NCI-H146 (cell line): ENCODE data around the gene CRELD2.

ENCODE experiments used
- DNase-seq: peaks from one replicate; lab custom pipeline; 2025; lab: John Stamatoyannopoulos, UW

Gene CRELD2

DNA sequence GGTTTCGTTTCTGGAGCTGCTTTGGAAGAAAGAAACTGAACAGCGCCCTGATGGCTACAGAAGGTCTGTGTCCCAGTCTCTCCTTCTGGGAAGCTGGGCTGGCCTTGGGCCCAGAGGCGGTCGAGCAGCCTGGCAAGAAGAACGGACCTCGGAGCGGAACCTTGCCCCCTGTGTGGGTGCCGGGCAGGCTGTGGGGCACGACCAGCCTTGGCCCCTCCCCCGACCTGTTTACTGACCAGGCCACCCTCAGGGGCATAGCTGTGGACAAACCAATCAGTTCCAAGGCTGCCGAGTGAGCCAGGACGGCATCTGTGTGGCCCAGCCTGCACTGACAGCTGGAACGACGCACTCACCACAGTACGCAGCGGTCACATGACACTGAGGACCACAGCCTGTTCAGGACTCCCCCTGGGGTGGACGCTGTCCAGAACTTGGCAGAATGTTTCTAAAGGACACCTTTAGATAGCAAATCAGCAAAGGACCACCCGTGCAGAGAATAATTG is 49.3 kb downstream of the CRELD2 start:
- no peak for DNase-seq

DNA sequence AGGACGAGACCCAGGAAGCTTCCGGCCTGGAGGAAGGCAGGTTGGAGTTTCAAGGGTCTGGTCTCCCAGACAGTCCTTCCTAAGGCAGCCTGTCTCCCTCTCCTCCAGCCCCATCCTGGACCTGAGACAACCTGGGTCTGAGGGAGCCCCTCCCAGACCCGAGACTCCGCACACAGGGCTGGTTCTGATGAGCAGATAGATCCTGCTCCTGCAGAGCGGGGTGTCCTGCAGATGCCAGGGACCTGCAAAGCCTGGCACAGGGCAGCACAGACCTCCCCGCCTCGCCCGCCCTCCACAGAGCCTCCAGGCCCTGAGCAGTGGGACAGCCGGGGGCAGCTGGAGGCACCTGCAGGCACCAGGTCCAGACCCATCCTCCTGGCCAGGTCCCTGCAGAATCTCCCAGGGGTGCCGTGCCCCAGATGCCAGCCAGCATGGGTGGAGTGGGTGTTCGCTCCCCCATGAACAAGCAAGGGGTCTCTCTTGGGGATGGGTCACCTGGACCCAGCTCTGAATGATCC is 49.9 kb downstream of the CRELD2 start:
- DNase-seq: no peak

DNA sequence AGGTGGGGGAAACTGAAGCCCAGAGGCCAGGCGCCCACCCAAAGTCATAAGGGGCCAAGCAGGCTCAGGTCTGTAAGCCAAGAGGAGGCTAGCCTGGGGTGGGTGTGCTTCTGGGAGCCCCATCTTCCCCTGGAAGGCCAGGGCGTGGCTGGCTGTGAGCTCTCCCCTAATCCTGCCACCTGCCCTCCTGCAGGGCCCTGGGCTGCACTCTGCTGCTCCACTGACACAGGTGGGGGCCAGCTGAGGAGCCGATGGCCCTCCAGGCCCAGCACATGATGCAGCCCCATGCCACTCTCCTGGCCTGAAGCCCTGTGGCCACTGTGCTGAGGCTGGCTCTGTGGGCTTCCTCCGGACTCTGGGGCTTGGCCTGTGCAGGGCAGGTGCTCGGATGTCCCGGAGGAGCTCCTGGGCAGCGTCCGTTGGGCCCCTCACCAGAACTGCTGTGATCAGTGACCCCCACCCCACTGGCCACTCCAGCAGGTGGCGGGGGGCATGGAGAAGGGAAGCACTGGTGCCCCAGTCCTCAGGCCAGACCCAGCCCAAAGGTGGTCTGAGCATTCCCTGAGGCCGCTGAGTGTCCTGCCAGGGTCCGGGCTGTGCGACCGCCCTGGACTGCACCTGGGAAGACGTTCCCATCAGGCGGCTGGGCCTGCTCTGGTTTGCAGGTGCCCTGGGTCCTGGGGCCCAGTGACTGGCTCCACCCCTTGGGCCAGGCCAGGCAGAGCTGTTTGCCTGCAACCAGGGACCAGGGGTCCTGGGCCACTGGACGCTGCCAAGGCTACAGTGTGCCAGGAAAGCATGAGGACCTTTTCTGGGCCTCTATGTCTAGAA is 50.6 kb downstream of the CRELD2 start:
- DNase-seq: no peak

DNA sequence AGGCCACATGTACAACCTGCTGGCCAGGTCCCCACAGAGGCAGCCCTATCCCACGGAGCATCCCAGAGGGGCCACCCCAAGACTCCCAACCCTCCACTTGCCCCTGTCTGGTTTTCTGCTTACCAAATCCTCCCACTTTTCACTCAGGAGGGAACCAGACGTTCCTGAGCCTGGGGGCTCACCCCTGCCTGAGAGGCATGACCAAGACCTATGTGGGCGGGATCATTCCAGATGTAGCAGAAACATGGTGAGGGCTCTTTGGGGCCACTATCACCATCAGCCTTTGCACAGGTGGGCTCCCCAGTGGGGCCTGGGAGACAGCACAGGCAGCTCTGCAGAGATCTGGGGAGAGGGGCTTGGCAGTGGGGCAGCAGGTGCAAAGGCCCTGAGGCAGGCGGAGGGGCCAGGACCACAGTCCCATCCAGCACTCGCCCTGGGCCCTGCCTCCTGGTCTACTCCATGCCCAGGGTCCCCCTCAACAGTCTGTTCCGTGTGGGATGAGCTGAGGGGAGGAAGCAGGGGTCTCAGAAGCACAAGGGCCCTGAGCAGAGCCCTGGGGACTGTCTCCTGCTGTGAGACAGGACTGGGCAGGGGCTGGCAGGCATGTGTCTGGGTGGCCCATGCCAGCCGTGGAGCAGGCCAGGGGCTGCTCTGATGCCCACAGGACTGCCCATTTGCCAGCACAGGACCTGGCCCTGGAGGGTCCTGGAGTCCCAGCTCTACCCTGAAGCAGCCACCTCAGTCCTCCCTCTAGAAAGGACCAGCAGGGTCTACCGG is 51.5 kb downstream of the CRELD2 start:
- DNase-seq: no peak

DNA sequence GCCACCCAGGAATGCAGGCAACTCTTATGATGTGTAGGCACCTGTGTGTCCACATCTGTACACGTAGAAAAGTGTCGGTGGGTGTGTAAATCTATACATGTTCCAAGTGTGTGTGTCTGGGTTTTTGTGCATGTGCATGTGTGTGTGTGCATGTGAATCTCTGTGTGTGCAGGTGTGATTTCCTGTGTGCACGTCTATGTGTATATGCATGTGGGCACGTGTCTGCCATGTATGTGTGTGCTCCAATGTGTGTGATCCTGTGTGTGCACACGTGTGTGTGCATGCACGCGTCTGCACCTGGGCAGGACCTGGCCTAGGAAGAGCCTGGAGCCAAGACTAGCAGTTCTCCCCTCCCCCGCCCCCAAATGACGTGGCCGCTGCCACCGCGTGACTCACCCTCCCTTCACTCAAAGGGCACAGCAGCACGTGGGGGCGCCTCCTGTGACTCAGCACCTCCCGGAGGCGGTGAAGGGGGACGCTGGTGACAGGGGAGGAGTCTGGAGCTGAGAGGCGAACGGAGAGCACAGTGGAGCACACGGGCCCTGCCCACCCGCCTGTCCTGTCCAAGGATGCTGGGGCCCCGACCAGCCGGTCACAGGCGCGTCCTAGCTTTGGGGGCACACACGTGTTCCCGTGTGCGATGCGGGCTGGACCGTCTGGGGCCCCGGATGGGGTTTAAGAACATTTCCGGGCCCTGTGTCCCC is 52.2 kb downstream of the CRELD2 start:
- no peak for DNase-seq

DNA sequence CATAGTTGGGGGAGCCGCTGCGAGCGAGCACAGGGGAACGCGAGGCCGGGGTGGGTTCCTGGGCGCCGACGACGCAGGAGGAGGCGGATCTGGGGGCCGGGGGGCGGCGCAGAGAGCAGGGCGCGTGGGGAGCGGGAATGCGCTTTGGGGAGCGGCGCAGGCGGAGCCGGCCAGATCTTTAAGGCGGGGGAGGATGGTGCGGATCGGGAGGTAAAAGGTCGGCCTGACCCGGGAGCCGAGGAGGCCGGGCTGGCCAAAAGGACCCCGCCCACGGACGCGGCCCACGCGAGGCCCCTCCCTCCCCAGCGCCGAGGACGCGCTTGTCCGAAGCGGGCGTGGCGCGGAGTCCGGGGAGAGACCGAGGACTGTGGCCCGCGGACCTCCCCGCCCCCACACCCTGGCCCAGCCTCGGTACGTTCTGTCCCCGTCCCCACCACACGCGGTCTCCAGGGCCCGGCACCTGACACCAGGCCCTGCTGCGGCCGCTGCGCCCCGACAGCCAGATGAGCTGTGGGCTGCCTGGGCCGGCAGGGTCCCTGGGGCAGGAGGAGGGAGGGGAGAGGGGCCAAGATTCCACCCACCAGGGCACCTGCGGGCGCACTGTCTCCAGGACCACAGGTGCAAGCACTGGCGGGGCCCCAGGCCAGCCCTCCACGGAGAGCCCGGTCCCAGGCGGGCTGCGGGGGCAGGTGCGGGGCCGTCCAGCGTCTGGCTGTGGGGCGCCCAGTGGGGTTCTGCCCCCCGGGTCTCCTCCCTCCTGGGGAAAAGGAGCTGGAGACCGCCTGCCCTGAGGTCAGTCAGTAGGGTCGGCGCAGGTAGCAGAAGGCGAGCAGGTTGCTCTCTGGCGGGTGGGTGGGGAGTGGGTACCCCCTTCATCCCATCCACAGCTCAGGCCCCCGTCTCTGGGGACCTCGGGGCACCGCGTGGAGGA is 53.1 kb downstream of the CRELD2 start:
- DNase-seq: no peak

DNA sequence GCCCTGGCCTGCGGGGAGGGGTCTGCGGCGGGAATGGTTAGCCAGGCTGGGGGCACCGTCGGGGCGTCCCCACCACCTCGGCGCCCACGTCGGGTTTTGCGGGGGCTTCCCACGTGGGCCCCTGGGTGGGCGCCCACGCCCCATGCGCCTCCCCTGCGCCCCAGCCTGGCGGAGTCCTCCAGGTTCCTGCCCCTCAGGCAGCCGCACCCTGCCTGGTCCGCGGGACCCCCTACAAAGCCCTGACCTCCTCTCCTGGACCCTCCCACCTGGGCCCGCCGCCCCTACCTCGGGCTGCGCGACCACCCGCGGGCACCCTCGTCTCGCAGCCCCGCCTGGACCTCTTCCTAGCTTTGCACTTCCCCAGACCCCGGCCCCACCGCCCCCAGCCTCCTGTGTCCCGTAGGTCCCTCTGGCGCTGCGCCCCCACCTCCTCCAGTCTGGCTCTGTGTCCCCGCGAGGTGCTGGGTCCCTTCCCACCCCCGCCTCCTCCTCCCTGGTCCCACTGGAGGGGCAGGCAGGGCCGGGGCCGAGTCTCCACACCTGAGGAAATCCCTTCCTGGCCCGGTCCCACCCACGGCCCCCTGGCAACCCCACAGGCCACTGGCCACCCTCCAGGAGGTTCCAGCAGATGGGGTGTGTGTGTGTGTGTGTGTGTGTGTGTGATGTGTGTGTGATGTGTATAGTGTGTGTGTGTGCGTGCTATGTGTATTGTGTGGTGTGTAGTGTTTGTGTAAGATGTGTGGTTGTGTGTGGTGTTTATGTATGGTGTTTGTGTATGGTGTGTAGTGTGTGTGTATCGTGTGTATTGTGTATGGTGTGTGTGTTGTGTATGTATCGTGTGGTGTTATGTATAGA is 54.0 kb downstream of the CRELD2 start:
- no peak for DNase-seq

DNA sequence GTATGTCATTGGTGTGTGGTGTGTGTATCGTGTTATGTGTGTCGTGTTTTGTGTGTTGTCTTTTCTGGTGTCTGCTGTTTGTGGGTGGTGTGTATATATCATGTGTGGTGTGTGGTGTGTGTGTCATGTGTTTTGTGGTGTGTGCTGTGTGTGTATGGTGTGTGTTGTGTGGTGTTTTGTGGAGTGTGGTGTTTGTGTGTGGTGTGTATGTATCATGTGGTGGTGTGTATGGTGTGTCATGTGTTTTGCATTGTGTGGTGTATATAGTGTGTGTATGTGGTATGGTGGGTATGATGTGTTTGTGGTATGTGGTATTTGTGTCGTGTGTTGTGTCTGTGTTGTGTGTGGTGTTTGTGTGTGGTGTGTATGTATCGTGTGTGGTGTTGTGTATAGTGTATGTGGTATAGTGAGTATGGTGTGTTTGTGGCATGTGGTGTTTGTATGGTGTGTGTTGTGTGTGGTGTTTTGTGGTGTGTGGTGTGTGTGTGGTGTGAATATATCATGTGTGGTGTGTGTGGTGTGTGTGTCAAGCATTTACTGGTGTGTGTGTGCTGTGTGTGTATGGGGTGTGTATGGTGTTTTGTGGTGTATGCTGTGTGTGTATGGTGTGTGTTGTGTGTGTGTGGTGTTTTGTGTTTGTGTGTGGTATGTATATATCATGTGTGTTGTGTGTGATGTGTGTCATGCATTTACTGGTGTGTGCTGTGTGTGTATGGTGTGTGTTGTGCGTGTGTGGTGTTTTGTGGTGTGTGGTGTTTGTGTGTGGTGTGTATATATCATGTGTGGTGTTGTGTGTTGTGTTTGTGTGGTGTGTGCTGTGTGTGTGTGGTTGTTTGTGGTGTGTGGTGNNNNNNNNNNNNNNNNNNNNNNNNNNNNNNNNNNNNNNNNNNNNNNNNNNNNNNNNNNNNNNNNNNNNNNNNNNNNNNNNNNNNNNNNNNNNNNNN is 54.9 kb downstream of the CRELD2 start:
- no peak for DNase-seq

DNA sequence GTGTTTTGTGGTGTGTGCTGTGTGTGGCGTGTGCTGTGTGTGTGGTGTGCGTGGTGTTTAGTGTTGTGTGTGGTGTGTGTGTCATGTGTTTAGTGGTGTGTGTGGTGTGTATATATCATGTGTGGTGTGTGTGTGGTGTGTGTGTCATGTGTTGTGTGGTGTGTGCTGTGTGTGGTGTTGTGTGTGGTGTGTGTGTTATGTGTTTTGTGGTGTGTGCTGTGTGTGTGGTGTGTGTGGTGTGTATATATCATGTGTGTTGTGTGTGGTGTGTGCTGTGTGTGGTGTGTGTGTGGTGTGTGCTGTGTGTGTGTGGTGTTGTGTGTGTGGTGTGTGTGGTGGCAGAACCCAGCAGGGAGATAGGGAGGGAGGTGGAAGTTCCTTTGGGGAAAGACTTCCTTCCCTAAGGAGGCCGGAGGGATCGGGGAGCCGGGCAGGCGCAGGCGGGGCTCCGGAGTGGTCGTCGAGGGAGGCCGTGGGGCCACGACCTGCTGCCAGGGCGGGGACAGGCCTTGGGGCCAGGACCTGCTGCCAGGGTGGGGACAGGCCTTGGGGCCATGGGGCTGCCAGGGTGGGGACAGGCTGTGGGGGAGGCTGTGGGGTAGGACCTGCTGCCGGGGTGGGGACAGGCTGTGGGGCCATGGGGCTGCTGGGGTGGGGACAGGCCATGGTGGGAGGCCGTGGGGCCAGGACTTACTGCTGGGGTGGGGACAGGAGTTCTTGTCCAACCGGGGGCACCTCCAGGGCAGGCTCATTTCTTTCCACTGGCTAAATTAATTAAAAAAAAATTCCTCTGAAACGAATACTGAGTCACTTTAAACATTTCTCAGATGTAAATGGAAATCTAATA is 57.3 kb downstream of the CRELD2 start:
- DNase-seq: no peak

DNA sequence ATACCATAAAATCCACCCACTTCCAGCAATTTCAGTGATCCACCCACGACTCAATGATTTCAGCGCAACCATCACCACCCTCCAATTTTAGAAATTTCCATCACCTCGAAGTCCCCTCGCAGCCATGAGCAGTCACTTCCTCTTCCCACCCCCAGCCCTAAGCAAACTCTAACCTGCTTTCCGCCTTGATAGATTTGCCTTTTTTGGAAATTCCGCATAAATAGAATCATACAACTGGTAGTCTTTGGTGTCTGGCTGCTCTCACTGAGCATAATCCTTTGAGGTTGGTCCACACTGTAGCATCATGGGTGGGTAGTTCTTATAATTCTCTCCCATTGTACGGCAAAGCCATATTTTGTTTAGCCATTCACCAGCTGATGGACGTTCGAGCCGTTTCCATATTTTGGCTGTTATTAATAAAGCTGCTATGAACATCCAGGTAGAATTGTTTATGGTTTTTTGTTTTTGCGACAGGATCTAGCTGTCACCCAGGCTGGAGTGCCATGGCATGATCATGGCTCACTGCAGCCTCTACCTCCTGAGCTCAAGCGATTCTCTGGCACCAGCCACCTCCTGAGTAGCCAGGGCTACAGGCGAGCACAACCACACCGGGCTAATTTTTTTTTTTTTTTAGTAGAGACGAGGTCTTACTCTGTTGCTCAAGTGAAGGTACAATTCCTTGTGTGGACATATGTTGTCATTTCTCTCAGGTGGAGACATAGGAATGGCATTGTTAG is 58.2 kb downstream of the CRELD2 start:
- DNase-seq: no peak
